ENCODE results near the gene RHOF.

GRCh38 chr12:121799842-121800693, 6.6 kb upstream of the RHOF start:
- TF ChIP-seq CTCF (IDR thresholded peaks at IDR 0.05) (peak in 2 of 4 experiments; percentile 3), POLR2A (IDR thresholded peaks at IDR 0.05) (peak; percentile 56), POLR2AphosphoS5 (IDR thresholded peaks at IDR 0.05) (peak; percentile 75)

Data from prostate gland (tissue), 2 donors.